HepG2 (cell line): ENCODE measurements around the gene CPT1B. TPM values are rescaled to one million over a fixed set of nuclear protein-coding genes. Genes with fewer than 3 reads are reported as not detected.
A peak's percentile ranks its signal among the peaks of the same experiment; 100 is the strongest.

Experiments used
- AGO2 ChIP-seq: fragments of 200-400 bp; formaldehyde crosslinking; optimal IDR thresholded peaks from 2 replicates; pipeline ENCODE3; 2017; ENCODE audit warnings: mild to moderate bottlenecking, low read depth, low read length, moderate library complexity
- ARID5B ChIP-seq: IDR thresholded peaks from 2 replicates; pipeline ENCODE4 v1.4.0; 2020; ENCODE audit warnings: mild to moderate bottlenecking, missing genetic modification reagents
- ATM ChIP-seq: fragments of 450-650 bp; IDR thresholded peaks from 2 replicates; pipeline ENCODE4 v1.7.1; 2017; ENCODE audit warnings: mild to moderate bottlenecking, borderline replicate concordance
- BRF2 ChIP-seq: sonication (generic); formaldehyde crosslinking; IDR thresholded peaks from 2 replicates; pipeline ENCODE4 v1.8.1; 2022; ENCODE audit warnings: mild to moderate bottlenecking, missing genetic modification reagents
- DNMT1 ChIP-seq: sonication (generic); formaldehyde crosslinking; IDR thresholded peaks from 2 replicates; pipeline ENCODE4 v1.5.1; 2020; ENCODE audit warnings: mild to moderate bottlenecking, missing genetic modification reagents
- FOXM1 ChIP-seq: sonication (generic); formaldehyde crosslinking; IDR thresholded peaks from 2 replicates; pipeline ENCODE4 v1.5.0; 2020; ENCODE audit warnings: missing genetic modification reagents
- GABPB1 ChIP-seq: IDR thresholded peaks from 2 replicates; pipeline ENCODE4 v1.6.1; 2016; ENCODE audit warnings: mild to moderate bottlenecking, missing genetic modification reagents, moderate library complexity, missing compliant biosample characterization
- HCFC1 ChIP-seq: fragments of 150-350 bp; IDR thresholded peaks from 2 replicates; pipeline ENCODE4 v1.6.1; 2014; ENCODE audit warnings: low read depth, low read length
- HMGA1 ChIP-seq: sonication (generic); formaldehyde crosslinking; conservative IDR thresholded peaks from 2 replicates; pipeline ENCODE4 v1.4.0; 2020; ENCODE audit warnings: missing genetic modification reagents
- KAT2B ChIP-seq: fragments of 150-350 bp; IDR thresholded peaks from 2 replicates; pipeline ENCODE4 v1.6.1; 2014; ENCODE audit warnings: low read depth, low read length, borderline replicate concordance
- MAX ChIP-seq: IDR thresholded peaks from 2 replicates; pipeline ENCODE4 v1.6.1; 2012; ENCODE audit warnings: inconsistent platforms
- MBD4 ChIP-seq: IDR thresholded peaks from 2 replicates; pipeline ENCODE4 v1.6.1; 2012; ENCODE audit warnings: low read length, inconsistent platforms, borderline replicate concordance
- PAX8 ChIP-seq: sonication (generic); formaldehyde crosslinking; IDR thresholded peaks from 2 replicates; pipeline ENCODE4 v1.8.0; 2022; ENCODE audit warnings: mild to moderate bottlenecking, missing genetic modification reagents, borderline replicate concordance
- PLRG1 ChIP-seq: fragments of 450-650 bp; conservative IDR thresholded peaks from 2 replicates; pipeline ENCODE4 v1.6.1; 2016
- RFX5 ChIP-seq: IDR thresholded peaks from 2 replicates; pipeline ENCODE4 v1.6.1; 2011; ENCODE audit warnings: low read depth, low read length, improper control_type of control experiment
- U2AF1 ChIP-seq: fragments of 200-400 bp; formaldehyde crosslinking; optimal IDR thresholded peaks from 2 replicates; pipeline ENCODE3; 2017; ENCODE audit warnings: mild to moderate bottlenecking, low read depth, low read length
- ZBTB7B ChIP-seq: sonication (generic); formaldehyde crosslinking; IDR thresholded peaks from 2 replicates; pipeline ENCODE4 v1.4.0; 2020; ENCODE audit warnings: missing genetic modification reagents
- ZC3H13 ChIP-seq: sonication (generic); formaldehyde crosslinking; IDR thresholded peaks from 2 replicates; pipeline ENCODE4 v1.8.1; 2023; ENCODE audit warnings: mild to moderate bottlenecking, missing genetic modification reagents, moderate library complexity
- ZFP36L1 ChIP-seq: sonication (generic); formaldehyde crosslinking; IDR thresholded peaks from 2 replicates; pipeline ENCODE4 v1.8.0; 2022; ENCODE audit warnings: mild to moderate bottlenecking, missing genetic modification reagents, moderate library complexity
- ZIK1 ChIP-seq: sonication (generic); formaldehyde crosslinking; IDR thresholded peaks from 2 replicates; pipeline ENCODE4 v1.5.0; 2020; ENCODE audit warnings: mild to moderate bottlenecking, low read depth, missing genetic modification reagents, borderline replicate concordance
- ZMYM2 ChIP-seq: sonication (generic); formaldehyde crosslinking; IDR thresholded peaks from 2 replicates; pipeline ENCODE4 v1.8.0; 2022; ENCODE audit warnings: mild to moderate bottlenecking, missing genetic modification reagents
- ZNF296 ChIP-seq: sonication (generic); formaldehyde crosslinking; conservative IDR thresholded peaks from 2 replicates; pipeline ENCODE4 v1.5.0; 2020; ENCODE audit warnings: mild to moderate bottlenecking, missing genetic modification reagents
- ZNF605 ChIP-seq: sonication (generic); formaldehyde crosslinking; IDR thresholded peaks from 2 replicates; pipeline ENCODE4 v1.8.0; 2022; ENCODE audit warnings: mild to moderate bottlenecking, missing genetic modification reagents
- ZNF772 ChIP-seq: sonication (generic); formaldehyde crosslinking; IDR thresholded peaks from 2 replicates; pipeline ENCODE4 v1.5.0; 2020; ENCODE audit warnings: mild to moderate bottlenecking, missing genetic modification reagents
- polyA plus RNA-seq, 8 experiments: library from polyadenylated mRNA; depleted of rRNA in 3 of 8; stranded (reverse) in 7 of 8; unstranded in 1 of 8; fragments of >200 nt; fragmentation: Illumina TruSeq in 4 of 8; extraction: Trizol in 4 of 8; gene quantifications; 2 replicates each; pipeline versions ENCODE4 v1.2.1 to v1.2.3, GENCODE V29; 2011 to 2016; ENCODE audit warnings: low read depth in 4 of 8, missing spikeins in 1 of 8, mixed read lengths in 1 of 8; ENCODE audit not compliant: insufficient read depth in 1 of 8
- total RNA-seq, 5 experiments: library from RNA; depleted of rRNA; stranded (reverse); fragments of >200 nt; fragmentation: Illumina TruSeq; extraction: Trizol; gene quantifications; 2 replicates each; pipeline ENCODE4 v1.2.3, GENCODE V29; 2016; ENCODE audit warnings: low read depth in 1 of 5

The CPT1B gene
- total and polyA plus RNA-seq, 2 of the 13 experiments (the other 11 are each of a cell fraction or from before 2014, with no cell fraction given): 9.2 to 19.5 TPM

- TF ChIP-seq ARID5B (CRISPR knock-in tag): peak; percentile 87
- TF ChIP-seq MBD4: no peak
- TF ChIP-seq KAT2B: no peak
- TF ChIP-seq ZFP36L1 (CRISPR knock-in tag): peak; percentile 97
- peak; percentile 86 for TF ChIP-seq ZBTB7B (CRISPR knock-in tag)
- peak; percentile 89 for TF ChIP-seq MAX
- TF ChIP-seq RFX5: no peak
- TF ChIP-seq AGO2: no peak
- peak; percentile 99 for TF ChIP-seq ZIK1 (CRISPR knock-in tag)
- no peak for TF ChIP-seq HCFC1
- TF ChIP-seq BRF2 (CRISPR knock-in tag): peak; percentile 90; the same call in 1 of the 2 replicates
- peak; percentile 96 for TF ChIP-seq ZNF605 (CRISPR knock-in tag)
- TF ChIP-seq U2AF1: no peak
- TF ChIP-seq DNMT1 (CRISPR knock-in tag): 0 out of 2 replicates have a peak, but pooled peaks have one; percentile 86
- TF ChIP-seq FOXM1 (CRISPR knock-in tag): peak; percentile 97
- peak; percentile 67; the same call in 1 of the 2 replicates for TF ChIP-seq ZMYM2 (CRISPR knock-in tag)
- peak; percentile 96 for TF ChIP-seq ZC3H13
- peak; percentile 81 for TF ChIP-seq GABPB1
- TF ChIP-seq HMGA1 (CRISPR knock-in tag): no peak
- TF ChIP-seq ZNF772 (CRISPR knock-in tag): peak; percentile 99
- TF ChIP-seq ATM: no peak
- TF ChIP-seq PLRG1: no peak
- peak; percentile 88; the same call in 1 of the 2 replicates for TF ChIP-seq PAX8 (CRISPR knock-in tag)
- peak; percentile 98 for TF ChIP-seq ZNF296 (CRISPR knock-in tag)
Measured at GRCh38 chr22:50599816-50600455, 21.7 kb upstream of the CPT1B start (continued).
